NCI-H146 treated with DMSO at 0.1 percent for 48 hours (cell line): ENCODE measurements around the gene WDR46.

ENCODE experiments used
- DNase-seq: peaks from one replicate; lab custom pipeline; 2025; ENCODE audit not compliant: unreplicated experiment; lab: John Stamatoyannopoulos, UW

WDR46 gene

GRCh38 chr6:33314515-33314942, 25.5 kb upstream of the WDR46 start:
- DNase-seq = peak; percentile 48

- peak; percentile 49 for DNase-seq
Observed at GRCh38 chr6:33313709-33314514, 24.9 kb upstream of the WDR46 start, which contains the start of gene TAPBP. TSS of gene TAPBP (minus strand) at chr6:33314078. CDS start at chr6:33314041, 37 bp downstream.

DNA sequence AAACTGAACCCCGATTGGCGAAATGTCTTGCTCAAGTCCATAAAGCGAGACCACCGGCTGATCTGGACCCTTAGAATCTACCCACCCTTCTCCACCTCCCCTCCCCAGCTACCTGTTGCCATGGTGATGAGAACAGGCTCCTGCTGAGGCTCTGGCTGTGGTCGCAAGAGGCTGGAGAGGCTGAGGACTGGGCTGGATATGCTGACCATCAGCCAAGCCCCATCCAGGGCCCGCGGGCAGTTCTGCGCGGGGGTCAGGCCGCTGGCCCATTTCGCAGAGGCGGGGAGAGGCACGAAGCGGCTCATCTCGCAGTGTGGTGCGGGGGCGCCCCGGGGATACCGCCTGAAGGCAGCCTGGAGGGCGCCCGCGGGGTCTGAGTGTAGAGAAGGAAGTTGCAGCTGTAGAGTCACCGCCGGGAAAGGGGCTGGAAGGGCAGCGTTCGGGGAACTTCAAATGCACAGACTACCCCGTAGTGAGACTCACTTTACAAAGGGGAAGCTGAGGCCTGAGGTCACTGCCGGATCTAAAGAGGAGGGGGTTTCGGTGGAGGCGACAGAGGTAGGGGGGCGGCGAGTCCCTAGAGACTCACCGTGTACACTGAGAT, 24.2 kb upstream of the WDR46 start:
- peak; percentile 53 for DNase-seq

DNA sequence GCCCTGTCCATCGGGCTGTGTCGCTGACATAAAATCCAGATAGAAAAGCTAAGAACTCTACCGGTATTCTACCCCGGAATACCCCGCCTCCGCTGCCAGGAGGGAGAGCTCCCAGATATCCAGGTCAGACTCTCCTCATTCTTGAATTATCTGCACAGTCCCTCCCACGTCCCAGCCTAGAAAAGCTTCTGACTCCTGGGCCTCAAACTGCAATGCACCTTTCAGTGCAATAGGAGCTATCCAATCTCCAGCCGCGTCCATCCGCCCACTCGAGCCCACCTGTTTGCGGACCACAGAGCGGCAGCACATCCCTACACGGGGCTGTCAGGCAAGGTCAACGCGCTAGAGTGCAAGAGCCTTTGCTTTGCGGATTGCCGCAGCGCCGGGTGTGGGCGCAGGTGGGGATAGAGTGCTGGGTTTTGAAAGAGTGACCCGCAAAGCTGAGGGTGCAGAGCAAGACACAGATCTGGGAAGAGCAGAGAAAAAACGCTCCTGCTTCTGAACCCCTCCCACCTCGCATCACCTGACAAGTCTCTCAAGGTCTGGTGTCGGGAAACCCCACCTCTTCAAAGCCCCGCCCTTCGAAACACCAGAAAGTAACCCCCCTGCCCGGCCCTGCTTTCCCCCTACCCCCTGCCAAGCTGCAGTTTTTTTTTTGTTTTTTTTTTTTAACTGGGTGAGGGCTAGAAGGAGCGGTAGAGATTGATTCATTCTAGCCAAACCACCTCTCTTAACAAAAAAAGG, 23.5 kb upstream of the WDR46 start:
- DNase-seq = peak; percentile 88

GRCh38 chr6:33306356-33306755, 17.3 kb upstream of the WDR46 start:
- DNase-seq = no peak

- no peak for DNase-seq
Observed at GRCh38 chr6:33305052-33305451, 16.0 kb upstream of the WDR46 start.

DNA sequence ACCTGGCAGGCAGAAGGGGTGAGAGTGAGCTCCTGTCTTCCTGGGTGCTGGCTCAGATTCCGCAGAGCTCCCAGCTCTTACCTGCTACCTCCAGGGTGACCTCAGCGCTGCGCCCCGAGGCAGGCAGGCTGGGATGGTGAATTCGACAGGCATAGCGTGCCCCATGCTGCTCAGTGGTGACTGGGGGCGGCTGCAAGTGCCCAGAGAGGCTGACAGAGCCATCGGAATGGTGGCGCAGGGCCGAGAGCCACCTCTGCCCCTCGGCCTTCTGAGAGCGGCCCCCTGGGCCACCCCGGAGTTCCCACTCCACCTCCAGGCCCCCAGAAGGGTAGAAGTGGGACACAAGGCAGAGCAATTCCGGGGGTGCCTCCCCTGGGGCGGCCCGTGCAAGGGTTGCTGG, 15.2 kb upstream of the WDR46 start:
- DNase-seq = no peak

DNA sequence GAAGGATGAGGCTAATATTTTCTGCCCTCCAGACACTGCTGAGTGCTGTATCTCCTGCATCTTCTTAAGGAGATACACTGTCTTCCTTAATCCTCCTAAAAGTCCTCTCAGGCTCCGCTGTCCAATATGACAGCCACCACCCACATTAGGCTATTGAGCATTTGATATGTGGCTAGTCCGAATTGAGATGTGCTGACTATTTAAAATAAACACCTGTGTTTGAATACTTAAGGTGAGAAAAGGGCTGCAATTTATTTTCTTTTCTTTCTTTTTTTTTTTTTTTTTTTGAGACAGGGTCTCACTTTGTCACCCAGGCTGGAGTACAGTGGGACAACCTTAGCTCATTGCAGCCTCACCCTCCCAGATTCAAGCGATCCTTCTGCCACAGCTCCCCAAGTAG, 12.8 kb upstream of the WDR46 start:
- DNase-seq = no peak

- peak; percentile 76 for DNase-seq
Observed at GRCh38 chr6:33299237-33299944, 10.4 kb upstream of the WDR46 start.

GRCh38 chr6:33298773-33299236, 9.8 kb upstream of the WDR46 start, which contains the start of gene RGL2:
TSS of gene RGL2 (minus strand) at chr6:33298942. CDS start at chr6:33298610, 332 bp downstream.
- peak; percentile 40 for DNase-seq

- DNase-seq = no peak
Observed at GRCh38 chr6:33297956-33298772, 9.1 kb upstream of the WDR46 start.

GRCh38 chr6:33297406-33297955, 8.4 kb upstream of the WDR46 start:
- DNase-seq = no peak

GRCh38 chr6:33296797-33297405, 7.9 kb upstream of the WDR46 start:
- DNase-seq = no peak

GRCh38 chr6:33295621-33296369, 6.8 kb upstream of the WDR46 start:
- DNase-seq = no peak

DNA sequence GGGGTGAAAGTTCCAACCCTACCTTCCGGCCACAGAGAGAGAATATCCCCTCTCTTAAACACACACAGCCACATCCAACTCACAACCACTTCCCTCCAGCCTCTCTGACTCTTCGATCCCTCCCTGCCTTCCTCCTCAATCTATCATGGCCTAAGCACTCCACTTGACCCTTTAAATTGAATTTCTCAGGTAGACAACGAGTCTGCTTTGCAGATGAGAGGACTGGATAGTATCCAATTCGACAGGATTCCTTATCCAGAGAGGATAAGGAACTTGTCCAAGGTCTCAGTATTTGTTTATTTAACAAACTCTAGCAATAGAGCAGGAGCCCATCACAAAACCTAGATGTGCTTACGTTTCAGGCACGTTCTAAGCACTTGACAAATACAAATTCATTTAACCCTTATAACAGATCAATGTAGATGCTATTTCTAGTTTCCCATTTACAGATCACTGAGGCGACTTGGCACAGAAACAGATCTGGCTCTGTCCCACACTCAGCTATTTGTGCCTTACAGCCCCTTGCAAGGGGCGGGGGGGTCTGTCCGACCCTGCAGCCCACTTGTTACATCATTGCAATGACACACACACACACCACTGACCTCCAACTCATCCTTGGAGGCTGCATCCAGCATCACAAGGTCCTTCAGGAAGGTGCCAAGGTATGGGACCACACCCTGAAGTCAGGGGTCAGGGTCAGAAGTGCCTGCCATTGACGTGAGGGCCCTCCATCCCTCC, 5.2 kb upstream of the WDR46 start:
- DNase-seq = no peak

GRCh38 chr6:33292996-33293682, 4.1 kb upstream of the WDR46 start:
- DNase-seq = no peak

- no peak for DNase-seq
Observed at GRCh38 chr6:33290459-33290858, 1.4 kb upstream of the WDR46 start.
